T-helper 1 cell (primary cell): ENCODE data around the gene NKAIN4.

Source experiments
- DNase-seq, 5 donors: peaks; one replicate each; pipeline ENCODE4 v3.0.0-alpha.2; 2012 to 2020

The NKAIN4 gene

GRCh38 chr20:63217706-63218105 lies 36.6 kb downstream of the NKAIN4 start:
- DNase-seq = no peak

- no peak for DNase-seq
Observed at GRCh38 chr20:63216849-63217471, 37.3 kb downstream of the NKAIN4 start.

GRCh38 chr20:63216041-63216848 lies 38.0 kb downstream of the NKAIN4 start, which contains the start of gene YTHDF1:
YTHDF1 (minus strand) TSS chr20:63216131; CDS start chr20:63215892, 239 bp downstream.
- DNase-seq = peak; percentile 88 to 97 (median 92)

DNA sequence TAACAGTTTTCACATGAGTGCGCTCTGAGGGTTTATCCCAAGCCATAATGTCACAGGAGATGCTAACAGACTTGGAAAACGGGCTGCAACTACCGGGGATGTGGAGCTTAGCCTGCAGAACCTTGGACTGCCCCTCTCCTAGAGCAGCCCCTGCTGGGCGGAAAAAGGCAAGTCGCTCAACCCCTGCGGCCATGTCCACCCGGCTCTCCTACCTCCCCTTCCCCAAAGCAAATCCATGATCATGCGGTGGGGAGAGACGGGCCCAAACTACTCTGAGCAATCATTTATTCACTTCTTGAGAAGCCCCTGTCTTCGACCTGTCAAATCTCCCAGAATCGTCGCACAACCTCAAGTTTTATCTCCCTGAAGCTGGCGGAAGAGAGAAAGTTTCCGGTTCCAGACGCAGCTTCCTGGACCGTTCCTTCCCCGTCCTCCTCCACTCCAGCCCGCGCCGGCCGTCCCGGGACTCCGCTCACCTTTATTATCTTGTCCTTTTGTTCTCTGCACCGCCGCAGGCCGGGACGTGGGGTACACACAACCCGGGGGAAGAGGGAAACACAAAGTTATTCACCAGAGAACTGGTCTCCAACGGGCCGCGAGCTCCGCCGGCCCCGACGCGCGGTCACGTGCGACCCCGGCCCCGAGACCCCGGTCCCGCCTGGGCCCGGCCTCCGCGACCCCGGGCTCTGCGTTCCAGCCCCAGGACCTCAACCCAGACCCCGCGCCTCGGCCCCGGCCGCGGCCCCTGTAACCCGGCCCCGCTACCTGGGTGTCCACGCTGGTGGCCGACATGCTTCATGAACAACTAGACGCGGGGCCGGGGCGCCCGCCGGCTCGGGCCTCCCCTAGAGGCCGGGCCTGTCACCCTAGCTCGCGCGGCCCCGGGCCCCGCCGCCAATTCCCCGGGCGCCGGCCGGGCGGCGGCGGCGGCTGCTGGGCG lies 38.9 kb downstream of the NKAIN4 start:
- DNase-seq = peak in 1 of 5 donors; percentile 6

DNA sequence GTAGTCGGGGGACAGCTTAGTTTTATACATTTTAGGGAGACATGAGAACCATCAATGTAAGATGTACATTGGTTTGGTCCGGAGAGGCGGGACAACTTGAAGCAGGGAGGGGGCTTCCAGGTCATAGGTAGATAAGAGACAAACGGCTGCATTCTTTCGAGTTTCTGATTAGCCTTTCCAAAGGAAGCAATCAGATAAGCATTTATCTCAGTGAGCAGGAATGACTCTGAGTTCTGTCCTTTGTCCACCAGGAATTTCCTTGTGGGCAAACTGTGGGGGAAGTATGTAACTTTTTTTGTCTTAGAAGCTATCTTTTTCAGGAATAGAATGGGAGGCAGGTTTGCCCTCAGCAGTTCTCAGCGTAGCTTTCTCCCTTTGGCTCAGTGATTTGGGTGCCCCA lies 39.7 kb downstream of the NKAIN4 start:
- no peak for DNase-seq

DNA sequence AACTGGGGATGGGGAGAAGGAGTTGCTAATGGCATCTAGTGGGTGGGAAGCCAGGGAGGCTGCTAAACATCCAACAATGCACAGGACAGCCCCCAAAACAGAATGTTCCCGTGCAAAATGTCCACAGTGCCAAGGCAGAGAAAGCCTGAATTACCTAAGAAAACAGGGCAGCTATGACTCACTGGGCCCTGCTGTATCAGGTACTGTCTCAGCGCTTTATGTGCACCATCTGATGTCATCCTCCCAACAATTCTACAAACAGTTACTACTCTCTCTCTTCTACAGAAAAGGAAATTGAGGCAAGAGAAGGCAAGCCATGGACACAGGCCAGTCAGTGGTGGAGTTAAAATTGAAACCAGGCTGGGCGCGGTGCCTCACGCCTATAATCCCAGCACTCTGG lies 41.5 kb downstream of the NKAIN4 start:
- DNase-seq = no peak

DNA sequence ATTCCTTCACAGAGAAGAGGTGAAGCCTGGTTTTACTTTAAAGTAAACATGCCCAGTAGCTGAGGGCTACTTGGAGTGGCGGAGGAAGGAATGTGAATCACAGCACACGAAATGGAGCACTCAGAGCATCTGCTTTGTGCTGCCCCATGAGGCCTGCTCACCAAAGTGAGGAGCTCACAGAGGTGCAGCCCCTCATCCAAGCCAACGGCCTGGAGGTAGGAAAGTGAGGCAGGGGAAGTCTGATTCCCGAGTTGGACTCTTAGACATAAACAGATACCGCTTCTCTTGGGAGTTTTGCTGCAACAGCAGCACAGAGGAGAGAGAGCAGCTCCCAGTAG lies 41.9 kb downstream of the NKAIN4 start:
- DNase-seq = no peak

- DNase-seq = no peak
Observed at GRCh38 chr20:63210011-63210605, 44.2 kb downstream of the NKAIN4 start.

DNA sequence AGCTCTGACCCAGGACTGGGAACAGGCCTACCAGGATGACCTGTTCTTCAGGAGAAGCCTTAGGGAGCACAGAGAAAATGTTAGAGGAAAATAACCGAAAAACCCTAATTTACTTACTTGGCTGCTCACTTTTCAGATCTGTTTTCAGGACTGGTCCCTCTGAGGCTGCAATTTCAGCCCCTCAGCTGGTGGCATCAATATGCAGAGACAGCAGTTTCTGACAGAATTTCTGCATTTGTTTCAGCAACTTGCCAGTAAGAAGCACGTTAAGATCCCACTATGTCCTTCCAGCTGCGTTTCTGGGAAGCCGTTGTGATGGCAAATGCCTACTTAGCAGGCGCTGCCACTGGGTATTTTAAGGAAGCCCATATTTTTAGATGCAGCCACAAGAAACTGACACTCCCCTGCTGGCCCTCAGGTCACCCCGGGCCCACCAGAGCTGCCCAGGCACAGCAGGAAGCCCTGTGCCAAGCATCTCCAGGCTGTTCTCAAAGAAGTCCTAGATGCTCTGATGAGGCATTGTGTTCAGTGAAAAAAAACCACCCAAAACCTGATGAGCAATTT lies 45.8 kb downstream of the NKAIN4 start:
- DNase-seq = no peak

DNA sequence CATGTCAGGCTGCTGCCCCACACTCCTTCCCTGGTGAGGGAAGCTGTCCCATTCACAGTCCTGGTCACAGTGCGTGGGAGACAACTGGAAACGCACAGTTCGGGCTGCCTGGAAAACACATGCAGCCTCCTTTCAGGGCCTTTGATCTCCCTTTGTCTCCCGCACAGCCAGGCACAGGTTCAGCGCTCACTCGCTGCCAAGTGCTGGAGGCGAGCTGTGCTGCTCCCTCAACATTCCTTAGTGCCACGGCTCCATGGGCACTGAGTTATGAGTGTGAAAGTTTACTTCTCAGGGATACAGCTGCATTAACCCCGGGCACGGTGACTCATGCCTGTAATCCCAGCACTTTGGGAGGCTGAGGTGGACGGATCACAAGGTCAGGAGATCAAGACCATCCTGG lies 47.4 kb downstream of the NKAIN4 start:
- DNase-seq = no peak

GRCh38 chr20:63205896-63206295 lies 48.4 kb downstream of the NKAIN4 start:
- no peak for DNase-seq

- no peak for DNase-seq
Observed at GRCh38 chr20:63204362-63204761, 49.9 kb downstream of the NKAIN4 start.

DNA sequence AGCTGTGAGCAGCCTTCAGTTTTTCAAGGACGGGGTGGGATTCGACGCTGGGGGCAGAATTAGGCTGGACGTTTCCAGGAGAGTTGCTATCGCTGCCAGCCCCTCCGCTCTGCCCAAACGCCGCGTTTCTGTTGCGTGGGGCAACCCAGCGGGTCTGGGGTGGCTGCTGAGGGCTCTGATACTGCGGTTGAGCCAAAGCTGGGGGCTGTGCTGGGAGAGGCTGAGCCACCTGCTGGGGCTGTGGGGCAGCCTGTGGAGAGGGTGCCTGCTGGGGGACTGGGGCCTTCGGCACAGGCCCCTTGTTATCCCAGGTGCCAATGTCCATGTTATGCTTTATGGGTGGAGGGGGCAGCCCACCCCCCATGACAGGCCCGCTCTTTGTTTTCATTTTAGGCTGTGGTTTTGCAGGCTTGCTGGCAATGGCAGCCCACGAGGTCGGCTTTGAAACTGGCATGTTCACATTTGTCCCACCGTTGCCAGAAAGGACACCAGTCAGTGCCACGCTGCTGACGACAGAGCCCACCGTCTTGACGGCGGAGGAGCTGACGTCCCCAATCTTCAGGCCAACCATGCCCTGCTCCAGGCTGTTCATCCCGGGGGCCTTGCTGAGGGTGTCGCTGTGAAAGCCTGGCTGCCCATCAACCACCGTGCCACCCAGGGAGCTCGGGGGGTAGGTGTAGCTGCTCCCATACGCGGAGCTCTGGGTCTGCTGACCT lies 51.3 kb downstream of the NKAIN4 start:
- no peak for DNase-seq

GRCh38 chr20:63202021-63202420 lies 52.2 kb downstream of the NKAIN4 start:
- no peak for DNase-seq

DNA sequence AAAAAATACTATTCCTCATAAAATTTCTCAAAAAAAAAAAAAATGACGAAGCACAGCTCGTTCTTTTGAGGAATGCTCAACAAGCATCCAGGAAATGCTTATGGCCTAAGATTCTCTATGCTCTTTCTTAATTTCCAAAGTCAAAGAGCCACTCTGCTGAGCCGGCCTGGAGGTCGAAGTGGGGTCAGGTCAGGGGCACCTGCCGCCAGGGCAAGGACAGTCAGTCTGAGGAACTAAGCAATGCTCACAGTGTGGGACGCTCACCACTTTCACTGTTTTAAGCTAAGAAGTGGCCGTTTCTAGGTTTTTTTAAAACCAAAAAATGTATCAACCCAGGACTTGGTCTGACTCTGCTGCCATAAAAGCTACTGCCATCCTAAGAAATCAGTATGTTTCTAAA lies 55.7 kb downstream of the NKAIN4 start:
- DNase-seq = no peak

DNA sequence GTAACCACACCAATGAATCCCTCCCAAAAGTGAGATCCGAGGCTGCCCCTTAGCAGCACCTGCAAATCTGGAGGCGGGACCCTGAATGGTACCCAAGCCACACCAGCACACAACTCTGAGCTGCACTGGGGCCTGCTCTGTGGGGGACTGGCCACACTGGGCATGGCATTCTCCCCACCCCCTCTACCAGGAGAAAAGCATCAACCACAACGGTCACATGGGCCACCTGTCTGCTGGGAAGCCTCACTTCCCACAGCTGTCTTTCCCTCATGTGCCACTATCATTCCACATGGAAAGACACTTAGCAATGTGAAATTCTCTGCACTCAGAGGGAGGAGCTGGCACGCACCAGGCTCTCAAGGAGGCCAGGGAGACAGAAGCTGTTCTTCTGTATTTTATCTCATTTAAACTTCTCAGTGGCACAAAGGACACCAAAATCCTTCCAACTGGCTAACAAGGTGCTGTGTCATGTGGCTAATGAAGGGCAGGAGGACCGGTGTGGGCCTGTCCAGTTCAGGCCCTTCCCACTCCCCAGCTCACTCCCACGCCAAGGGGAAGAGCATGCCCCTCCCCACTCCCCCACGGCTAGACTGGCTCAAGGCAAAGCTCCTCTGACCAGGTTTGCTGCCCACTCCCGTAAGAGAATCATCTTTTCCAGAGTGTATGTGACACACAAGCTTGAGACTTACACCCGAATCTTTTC lies 57.3 kb downstream of the NKAIN4 start:
- no peak for DNase-seq

DNA sequence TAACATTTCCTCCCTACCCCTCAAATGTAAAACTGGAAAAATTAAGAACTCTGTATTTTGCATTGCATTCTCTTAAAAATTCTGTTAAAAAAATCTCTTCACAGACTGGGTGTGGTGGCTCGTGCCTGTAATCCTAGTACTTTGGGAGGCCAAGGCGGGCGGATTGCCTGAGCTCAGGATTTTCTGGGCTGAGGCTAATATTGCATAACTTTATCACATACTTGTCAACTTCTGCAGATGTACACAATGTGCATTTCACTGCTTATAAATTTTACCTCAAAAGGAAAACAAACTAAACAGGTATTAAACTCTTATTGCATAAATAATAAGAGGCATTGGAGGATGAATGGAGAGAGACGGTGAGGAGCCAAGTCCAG lies 59.5 kb downstream of the NKAIN4 start:
- no peak for DNase-seq

DNA sequence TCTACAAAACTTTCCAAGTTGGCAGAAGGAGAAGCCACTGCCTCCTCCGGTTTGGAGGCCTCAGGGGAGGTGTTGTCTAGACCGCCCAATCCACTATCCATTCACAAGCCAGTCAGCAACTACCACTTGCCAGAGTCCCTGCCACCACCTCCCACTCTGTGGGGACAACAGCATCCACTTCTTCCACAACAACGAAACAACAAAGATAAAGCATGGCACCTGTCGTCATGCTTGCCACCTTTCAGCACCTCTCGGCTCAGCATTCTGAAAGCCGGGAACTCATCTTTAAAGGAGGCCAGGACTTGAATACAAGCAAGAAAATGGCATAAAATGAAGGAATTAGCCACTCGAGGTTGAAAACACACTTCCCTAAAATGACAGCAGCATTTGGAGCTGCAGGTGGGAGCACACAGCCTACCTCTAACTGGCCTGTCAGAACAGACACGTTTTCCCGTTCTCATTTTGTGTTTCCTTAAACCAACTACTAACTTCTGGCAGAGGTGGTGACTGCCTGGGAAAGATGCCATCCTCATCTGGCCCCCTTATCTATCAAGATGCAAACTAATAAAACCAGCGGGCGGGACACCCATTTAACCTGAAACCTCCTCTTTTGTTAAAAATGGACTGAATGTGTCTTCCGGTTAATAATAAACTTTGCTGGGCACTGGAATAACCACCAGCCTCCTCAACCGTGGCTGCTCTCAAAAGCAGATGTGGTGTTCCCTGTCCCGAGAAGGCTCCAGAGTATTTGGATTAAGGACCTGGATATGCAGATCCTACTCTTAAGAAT lies 60.1 kb downstream of the NKAIN4 start:
- no peak for DNase-seq

GRCh38 chr20:63192721-63193120 lies 61.5 kb downstream of the NKAIN4 start:
- no peak for DNase-seq

- DNase-seq = no peak
Observed at GRCh38 chr20:63191400-63191799, 62.9 kb downstream of the NKAIN4 start.
